Activated T-cell treated with anti-CD3 and anti-CD28 coated beads, Interleukin-2, amount 50 U/mL, for 4 hours (primary cell): ENCODE measurements around the gene NMT1. TPM values are rescaled to one million over a fixed set of nuclear protein-coding genes. Genes with fewer than 3 reads are reported as not detected.

Experiments used
- ATAC-seq, 2 donors: fragments of 200-7000 bp; cut with Tn5 transposase; one replicate each; pipeline ENCODE4 v1.10.0; 2021
- DNase-seq: peaks from one replicate; pipeline ENCODE4 v3.0.0-alpha.2; 2020
- H3K27me3 Mint-ChIP-seq: one replicate; pipeline ENCODE4 v1.8.0; 2021; ENCODE audit warnings: low read depth, mixed read lengths
- H3K36me3 Mint-ChIP-seq: one replicate; pipeline ENCODE4 v1.8.0; 2022; ENCODE audit warnings: mixed read lengths; ENCODE audit not compliant: insufficient read depth
- H3K4me1 Mint-ChIP-seq: one replicate; pipeline ENCODE4 v1.8.0; 2021; ENCODE audit warnings: low read depth, mixed read lengths
- H3K4me3 Mint-ChIP-seq: one replicate; pipeline ENCODE4 v1.8.0; 2021; ENCODE audit warnings: mild to moderate bottlenecking, moderate library complexity, mixed read lengths
- H3K9me3 Mint-ChIP-seq: one replicate; pipeline ENCODE4 v1.8.0; 2021; ENCODE audit warnings: mixed read lengths
- total RNA-seq, 3 donors: library from RNA; stranded (reverse); gene quantifications; one replicate each; pipeline ENCODE4 v1.2.1, GENCODE V29; 2021

NMT1 gene
- total RNA-seq, 3 donors from 2014 or later, result 228 to 255 (median 241) TPM

- Mint-ChIP-seq H3K4me1 (peaks cover 15% of the 10 kb centered on the region), H3K36me3 (no peaks in the 10 kb centered on the region), H3K9me3 (no peaks in the 10 kb centered on the region), H3K4me3 (peak within 1 kb of the TSS; percentile 87), H3K27me3 (no peaks in the 10 kb centered on the region)
- peak; percentile 62 for DNase-seq
- no peak for ATAC-seq
Measured at GRCh38 chr17:45132320-45132571, 71.1 kb downstream of the NMT1 start, which contains the start of gene PLCD3. Gene PLCD3 (minus strand): TSS chr17:45132515. CDS start chr17:45132410, 105 bp downstream.

- H3K9me3 Mint-ChIP-seq, result no peaks in the 10 kb centered on the region
- H3K27me3 Mint-ChIP-seq, result no peaks in the 10 kb centered on the region
- peak overlapping the region; percentile 87 for H3K4me3 Mint-ChIP-seq
- no peaks in the 10 kb centered on the region for H3K36me3 Mint-ChIP-seq
- H3K4me1 Mint-ChIP-seq, result peaks cover 15% of the 10 kb centered on the region
- ATAC-seq (peak; percentile 55 to 62), DNase-seq (peak; percentile 43)
Measured at GRCh38 chr17:45132572-45133463, 71.7 kb downstream of the NMT1 start.

GRCh38 chr17:45135192-45135977 is 74.3 kb downstream of the NMT1 start, which contains the start of gene ACBD4:
Gene ACBD4 (plus strand): TSS chr17:45135687. CDS start chr17:45136145, 458 bp downstream.
- Mint-ChIP-seq H3K9me3 (no peaks in the 10 kb centered on the region), H3K4me3 (peak within 1 kb of the TSS; percentile 88), H3K27me3 (no peaks in the 10 kb centered on the region), H3K36me3 (no peaks in the 10 kb centered on the region), H3K4me1 (peaks cover 15% of the 10 kb centered on the region)
- DNase-seq, result peak; percentile 98
- peak; percentile 88 for ATAC-seq

GRCh38 chr17:45135978-45136791 is 75.1 kb downstream of the NMT1 start:
- Mint-ChIP-seq H3K9me3 (no peaks in the 10 kb centered on the region), H3K4me1 (peaks cover 18% of the 10 kb centered on the region), H3K4me3 (peak overlapping the region; percentile 88), H3K27me3 (no peaks in the 10 kb centered on the region), H3K36me3 (no peaks in the 10 kb centered on the region)
- ATAC-seq (no peak), DNase-seq (no peak)

DNA sequence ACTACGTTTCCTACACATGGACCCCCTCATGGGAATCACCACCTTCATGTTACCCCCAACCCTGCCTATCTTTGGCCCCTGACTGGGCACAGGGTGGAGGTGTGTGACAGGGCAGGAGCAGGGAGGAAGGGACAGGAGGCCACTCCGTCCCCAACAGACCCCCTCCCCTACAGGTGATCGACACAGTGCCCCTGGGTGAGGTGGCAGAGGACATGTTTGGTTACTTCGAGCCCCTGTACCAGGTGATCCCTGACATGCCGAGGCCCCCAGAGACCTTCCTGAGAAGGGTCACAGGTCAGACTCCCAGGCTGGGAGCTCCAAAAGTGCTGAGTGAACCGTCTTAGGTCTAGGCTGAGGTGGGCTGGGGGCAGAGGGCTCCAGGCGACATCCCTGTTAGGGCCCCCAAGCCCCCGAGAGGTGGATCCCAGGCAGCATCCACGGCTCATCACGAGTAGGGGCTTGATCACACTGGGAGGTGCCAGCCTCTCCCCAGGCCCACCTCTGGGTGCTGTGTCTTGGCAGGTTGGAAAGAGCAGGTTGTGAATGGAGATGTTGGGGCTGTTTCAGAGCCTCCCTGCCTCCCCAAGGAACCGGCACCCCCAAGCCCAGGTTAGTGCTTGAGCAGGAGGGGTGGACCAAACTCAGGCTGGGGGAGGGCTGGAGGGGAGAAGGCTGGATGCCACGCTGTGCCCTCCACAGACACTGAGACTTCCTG is 75.9 kb downstream of the NMT1 start:
- Mint-ChIP-seq H3K36me3 (no peaks in the 10 kb centered on the region), H3K4me3 (peak overlapping the region; percentile 88), H3K4me1 (peaks cover 24% of the 10 kb centered on the region), H3K27me3 (no peaks in the 10 kb centered on the region), H3K9me3 (no peaks in the 10 kb centered on the region)
- DNase-seq (no peak), ATAC-seq (no peak)

DNA sequence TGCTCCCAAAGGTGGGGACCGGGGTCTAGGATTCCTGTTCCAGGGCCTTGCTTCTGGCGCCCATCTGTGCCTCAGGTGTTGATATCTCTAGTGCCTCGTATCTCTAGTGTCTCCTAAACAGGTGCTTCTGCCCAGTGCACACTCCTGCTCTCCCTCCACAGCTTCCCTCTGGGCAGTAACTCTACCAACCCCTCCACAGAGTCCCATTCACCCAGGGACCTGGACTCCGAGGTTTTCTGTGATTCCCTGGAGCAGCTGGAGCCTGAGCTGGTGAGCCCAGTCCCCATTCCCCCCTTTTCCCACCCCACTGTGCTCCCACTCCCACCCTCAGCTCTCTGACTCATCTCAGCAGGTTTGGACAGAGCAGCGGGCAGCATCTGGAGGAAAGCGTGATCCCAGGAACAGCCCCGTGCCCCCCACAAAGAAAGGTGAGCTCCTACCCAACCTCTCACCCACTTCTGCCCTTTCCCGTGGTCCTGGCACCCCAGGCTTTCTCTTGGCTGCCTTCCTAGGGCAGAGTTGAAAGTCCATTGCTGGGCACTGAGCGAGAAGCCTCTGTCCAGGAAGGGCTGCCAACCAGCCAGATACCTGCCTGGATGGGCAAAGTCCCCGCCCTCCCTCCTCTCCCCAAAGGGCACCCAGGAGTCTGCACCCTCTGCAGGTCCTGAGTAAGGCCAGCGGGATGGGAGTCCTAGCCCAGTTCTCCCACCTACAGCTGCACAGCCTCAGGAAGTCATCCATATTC is 76.6 kb downstream of the NMT1 start:
- ATAC-seq, result no peak
- H3K4me3 Mint-ChIP-seq, result no peak overlapping the region

GRCh38 chr17:45138911-45139532 is 77.9 kb downstream of the NMT1 start:
- no peak overlapping the region for H3K4me3 Mint-ChIP-seq
- no peaks in the 10 kb centered on the region for H3K9me3 Mint-ChIP-seq
- no peak for ATAC-seq
- peaks cover 21% of the 10 kb centered on the region for H3K4me1 Mint-ChIP-seq
- no peaks in the 10 kb centered on the region for H3K36me3 Mint-ChIP-seq
- DNase-seq, result no peak
- no peaks in the 10 kb centered on the region for H3K27me3 Mint-ChIP-seq

More for the DNA sequence above, 76.6 kb downstream of the NMT1 start:
- DNase-seq, result no peak
- H3K9me3 Mint-ChIP-seq, result no peaks in the 10 kb centered on the region
- H3K4me1 Mint-ChIP-seq, result peaks cover 24% of the 10 kb centered on the region
- no peaks in the 10 kb centered on the region for H3K36me3 Mint-ChIP-seq
- no peaks in the 10 kb centered on the region for H3K27me3 Mint-ChIP-seq

DNA sequence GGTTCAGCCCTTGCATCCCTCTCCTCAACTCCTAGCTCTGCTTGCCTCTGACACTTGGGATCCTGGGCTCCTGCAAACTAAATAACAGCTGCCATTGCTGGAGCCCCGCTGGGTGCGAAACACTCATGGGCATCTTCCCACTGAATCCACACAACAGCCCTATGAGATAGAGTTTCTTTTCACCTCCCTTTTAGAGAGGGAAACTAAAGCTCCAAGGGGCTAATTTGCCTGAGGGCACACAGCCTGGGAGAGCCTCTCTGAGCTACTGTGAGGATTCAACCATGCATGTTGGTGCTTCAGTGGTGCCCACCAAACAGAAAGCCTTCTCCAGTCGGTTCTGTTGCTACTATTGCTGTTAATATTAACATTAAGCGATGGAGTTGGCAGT is 78.4 kb downstream of the NMT1 start:
- Mint-ChIP-seq H3K4me1 (peaks cover 21% of the 10 kb centered on the region), H3K27me3 (no peaks in the 10 kb centered on the region), H3K36me3 (no peaks in the 10 kb centered on the region), H3K4me3 (no peak overlapping the region), H3K9me3 (no peaks in the 10 kb centered on the region)
- DNase-seq (no peak), ATAC-seq (no peak)

DNA sequence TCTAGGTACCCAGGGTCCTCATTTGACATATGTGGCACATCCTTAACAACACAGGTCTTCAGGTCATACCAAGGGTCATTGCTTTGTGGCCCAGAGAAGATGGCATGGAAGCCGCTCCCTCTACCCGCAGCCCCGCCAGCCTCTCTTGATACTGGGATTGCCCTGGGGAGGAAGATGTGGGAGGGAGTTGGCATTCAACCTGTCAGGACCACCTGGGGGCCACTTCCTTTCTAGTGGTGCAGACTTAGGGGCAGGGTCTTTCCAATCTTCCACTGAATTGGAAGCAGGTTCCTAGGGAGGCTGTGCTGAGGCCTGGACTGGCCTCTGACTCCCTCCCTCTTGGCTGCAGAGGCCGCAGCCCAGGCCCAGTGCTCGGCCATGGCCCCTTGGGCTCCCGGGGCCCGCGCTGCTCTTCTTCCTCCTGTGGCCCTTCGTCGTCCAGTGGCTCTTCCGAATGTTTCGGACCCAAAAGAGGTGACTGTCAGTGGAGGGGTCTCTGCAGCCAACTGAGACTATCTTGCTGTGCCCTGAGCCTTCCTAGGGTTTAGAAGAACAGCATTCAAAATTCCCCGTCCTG is 82.1 kb downstream of the NMT1 start:
- no peaks in the 10 kb centered on the region for H3K36me3 Mint-ChIP-seq
- H3K27me3 Mint-ChIP-seq, result no peaks in the 10 kb centered on the region
- peak overlapping the region; percentile 63 for H3K4me3 Mint-ChIP-seq
- no peaks in the 10 kb centered on the region for H3K9me3 Mint-ChIP-seq
- DNase-seq, result no peak
- ATAC-seq, result no peak
- H3K4me1 Mint-ChIP-seq, result peaks cover 32% of the 10 kb centered on the region

DNA sequence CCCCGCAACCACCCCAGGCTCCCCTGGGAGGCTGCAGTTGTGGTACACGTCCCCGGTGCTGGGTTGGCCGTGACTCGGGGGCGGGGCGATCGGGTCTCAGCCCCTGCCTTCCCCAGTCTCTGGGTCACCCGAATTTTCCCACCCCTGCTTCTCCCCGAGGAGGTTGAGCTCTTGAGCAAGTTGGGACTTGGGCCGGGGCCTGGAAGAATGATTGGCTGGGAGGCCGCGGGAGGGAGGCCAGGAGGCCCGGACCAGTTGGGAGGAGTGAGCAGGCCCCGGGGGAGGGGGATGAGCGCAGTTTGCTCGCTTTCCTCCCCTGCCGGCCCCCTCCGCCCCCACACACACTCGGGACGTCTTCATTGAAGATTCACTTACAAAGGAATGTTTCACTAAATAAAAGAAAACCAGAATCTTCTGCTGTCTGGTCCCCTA is 82.7 kb downstream of the NMT1 start:
- Mint-ChIP-seq H3K36me3 (no peaks in the 10 kb centered on the region), H3K4me3 (peak overlapping the region; percentile 63), H3K4me1 (peaks cover 32% of the 10 kb centered on the region), H3K9me3 (no peaks in the 10 kb centered on the region), H3K27me3 (no peaks in the 10 kb centered on the region)
- no peak for DNase-seq
- ATAC-seq, result no peak

DNA sequence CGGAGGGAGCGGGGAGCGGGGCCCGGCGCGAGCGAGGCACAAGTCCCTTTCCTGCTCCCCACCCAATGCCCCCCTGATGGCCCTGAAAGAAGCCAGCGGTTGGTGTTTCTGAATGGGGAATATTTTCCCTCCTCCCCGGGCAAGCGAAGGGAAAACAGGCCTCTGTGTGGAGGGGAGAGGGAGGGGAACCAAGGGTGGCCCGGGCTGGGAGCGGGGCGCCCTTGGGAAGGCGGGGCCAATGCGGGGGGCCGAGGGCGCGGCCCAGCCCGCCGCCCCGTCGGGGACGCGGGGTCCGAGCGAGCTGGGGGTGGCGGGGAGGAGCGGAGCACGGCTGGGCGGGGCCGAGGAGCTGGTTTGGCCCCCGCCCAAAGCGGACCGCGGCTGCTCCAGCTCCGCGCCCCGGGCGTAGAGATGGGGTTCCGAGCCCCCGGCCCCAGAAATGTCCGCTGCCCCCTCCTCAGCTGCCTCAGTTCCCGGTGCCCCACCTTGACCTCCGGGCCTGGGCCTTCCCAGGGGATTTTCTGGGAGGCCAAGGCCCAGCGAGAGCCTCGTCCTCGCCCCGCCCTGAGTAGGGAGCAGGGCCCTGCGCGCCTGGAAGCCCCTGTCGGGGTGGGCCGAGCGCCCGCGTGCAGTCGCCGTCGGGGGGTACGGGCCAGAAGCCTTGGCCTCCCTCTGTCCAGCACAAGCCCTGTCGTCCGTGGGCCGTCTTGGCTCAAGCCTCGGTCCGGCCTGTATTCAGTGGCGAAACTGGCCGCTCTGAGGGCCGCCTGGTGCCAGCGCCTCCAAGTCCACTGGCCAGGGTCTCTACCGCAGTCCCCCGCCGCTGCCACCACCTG is 83.3 kb downstream of the NMT1 start:
- Mint-ChIP-seq H3K4me3 (peak overlapping the region; percentile 63), H3K27me3 (no peaks in the 10 kb centered on the region), H3K36me3 (no peaks in the 10 kb centered on the region), H3K9me3 (no peaks in the 10 kb centered on the region), H3K4me1 (peaks cover 32% of the 10 kb centered on the region)
- ATAC-seq (no peak), DNase-seq (no peak)

- peaks cover 32% of the 10 kb centered on the region for H3K4me1 Mint-ChIP-seq
- H3K4me3 Mint-ChIP-seq, result peak overlapping the region; percentile 38
- H3K27me3 Mint-ChIP-seq, result no peaks in the 10 kb centered on the region
- no peaks in the 10 kb centered on the region for H3K36me3 Mint-ChIP-seq
- DNase-seq, result no peak
- no peak for ATAC-seq
- H3K9me3 Mint-ChIP-seq, result no peaks in the 10 kb centered on the region
Measured at GRCh38 chr17:45145035-45145389, 83.9 kb downstream of the NMT1 start.
